AG04450 (cell line): ENCODE data around the gene PIGU. TPM values are rescaled to one million over a fixed set of nuclear protein-coding genes. Genes with fewer than 3 reads are reported as not detected.
A peak's percentile ranks its signal among the peaks of the same experiment; 100 is the strongest.

Experiments
- CTCF ChIA-PET: fragments of 300-600, 350-600 bp; formaldehyde crosslinking; extraction: SDS; loops from one replicate; lab custom pipeline; 2022; ENCODE audit warnings: antibody characterized with exemption, inconsistent platforms; lab: Charles Lee
- POLR2A ChIA-PET: fragments of 350-600 bp; formaldehyde crosslinking; extraction: SDS; loops from one replicate; lab custom pipeline; 2021; ENCODE audit warnings: antibody characterized with exemption, inconsistent platforms; lab: Yijun Ruan, JAX
- DNase-seq: peaks from one replicate; pipeline ENCODE4 v3.0.0-alpha.2; 2011; ENCODE audit warnings: low read depth, low spot score
- H3K27ac ChIP-seq: one replicate; pipeline ENCODE4 v1.5.1; 2012; ENCODE audit warnings: low read depth, low read length, control low read depth
- H3K27me3 ChIP-seq: one replicate; pipeline ENCODE4 v1.6.0; 2012; ENCODE audit warnings: low read length; ENCODE audit not compliant: control insufficient read depth, insufficient read depth
- H3K4me3 ChIP-seq: 2 replicates; pipeline ENCODE4 v1.5.1; 2011; ENCODE audit warnings: mild to moderate bottlenecking, low read depth, low read length, control low read depth
- H3K9me3 ChIP-seq: 2 replicates; pipeline ENCODE4 v1.5.1; 2012; ENCODE audit warnings: low read length; ENCODE audit not compliant: control insufficient read depth, insufficient read depth
- polyA plus RNA-seq: library from polyadenylated mRNA; depleted of rRNA; stranded (reverse); fragments of >200 nt; gene quantifications from 2 replicates; pipeline ENCODE4 v1.2.3, GENCODE V29; 2011
- TF ChIP-seq, protein P1 (sequence below): IDR thresholded peaks from 2 replicates; pipeline ENCODE4 v1.5.1; 2011; ENCODE audit warnings: low read depth, low read length, control low read depth, inconsistent platforms

Gene PIGU
- polyA plus RNA-seq, 1 experiment: 54.8 TPM

DNA sequence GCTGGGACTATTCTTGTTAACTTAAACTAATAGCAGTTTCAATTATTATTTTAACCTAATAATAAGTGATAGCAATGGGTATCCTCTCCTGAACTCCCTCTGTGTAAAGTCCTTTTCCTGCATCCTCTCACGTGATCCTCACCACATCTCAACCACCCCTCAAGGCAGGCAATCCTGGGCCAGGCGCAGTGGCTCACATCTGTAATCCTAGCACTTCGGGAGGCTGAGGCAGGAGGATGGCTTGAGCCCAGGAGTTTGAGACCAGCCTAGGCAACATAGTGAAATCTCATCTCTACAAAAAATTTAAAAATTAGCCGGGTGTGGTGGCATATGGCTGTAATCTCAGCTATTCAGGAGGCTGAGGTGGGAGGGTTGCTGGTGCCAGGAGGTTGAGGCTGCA, 94.7 kb downstream of the PIGU start:
- Histone ChIP-seq H3K9me3 (no peaks in the 10 kb centered on the region), H3K4me3 (no peak overlapping the region), H3K27ac (no peak overlapping the region), H3K27me3 (no peaks in the 10 kb centered on the region)
- TF ChIP-seq, protein P1, sequence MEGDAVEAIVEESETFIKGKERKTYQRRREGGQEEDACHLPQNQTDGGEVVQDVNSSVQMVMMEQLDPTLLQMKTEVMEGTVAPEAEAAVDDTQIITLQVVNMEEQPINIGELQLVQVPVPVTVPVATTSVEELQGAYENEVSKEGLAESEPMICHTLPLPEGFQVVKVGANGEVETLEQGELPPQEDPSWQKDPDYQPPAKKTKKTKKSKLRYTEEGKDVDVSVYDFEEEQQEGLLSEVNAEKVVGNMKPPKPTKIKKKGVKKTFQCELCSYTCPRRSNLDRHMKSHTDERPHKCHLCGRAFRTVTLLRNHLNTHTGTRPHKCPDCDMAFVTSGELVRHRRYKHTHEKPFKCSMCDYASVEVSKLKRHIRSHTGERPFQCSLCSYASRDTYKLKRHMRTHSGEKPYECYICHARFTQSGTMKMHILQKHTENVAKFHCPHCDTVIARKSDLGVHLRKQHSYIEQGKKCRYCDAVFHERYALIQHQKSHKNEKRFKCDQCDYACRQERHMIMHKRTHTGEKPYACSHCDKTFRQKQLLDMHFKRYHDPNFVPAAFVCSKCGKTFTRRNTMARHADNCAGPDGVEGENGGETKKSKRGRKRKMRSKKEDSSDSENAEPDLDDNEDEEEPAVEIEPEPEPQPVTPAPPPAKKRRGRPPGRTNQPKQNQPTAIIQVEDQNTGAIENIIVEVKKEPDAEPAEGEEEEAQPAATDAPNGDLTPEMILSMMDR: no peak
- CTCF ChIA-PET: interaction anchor here (2.2 to 4.3 kb wide), 2 partner anchors 125 to 187 kb away, joined by 12 to 19 read pairs; no protein-coding TSS in a partner anchor
- no peak for DNase-seq
- POLR2A ChIA-PET: no interaction called here

DNA sequence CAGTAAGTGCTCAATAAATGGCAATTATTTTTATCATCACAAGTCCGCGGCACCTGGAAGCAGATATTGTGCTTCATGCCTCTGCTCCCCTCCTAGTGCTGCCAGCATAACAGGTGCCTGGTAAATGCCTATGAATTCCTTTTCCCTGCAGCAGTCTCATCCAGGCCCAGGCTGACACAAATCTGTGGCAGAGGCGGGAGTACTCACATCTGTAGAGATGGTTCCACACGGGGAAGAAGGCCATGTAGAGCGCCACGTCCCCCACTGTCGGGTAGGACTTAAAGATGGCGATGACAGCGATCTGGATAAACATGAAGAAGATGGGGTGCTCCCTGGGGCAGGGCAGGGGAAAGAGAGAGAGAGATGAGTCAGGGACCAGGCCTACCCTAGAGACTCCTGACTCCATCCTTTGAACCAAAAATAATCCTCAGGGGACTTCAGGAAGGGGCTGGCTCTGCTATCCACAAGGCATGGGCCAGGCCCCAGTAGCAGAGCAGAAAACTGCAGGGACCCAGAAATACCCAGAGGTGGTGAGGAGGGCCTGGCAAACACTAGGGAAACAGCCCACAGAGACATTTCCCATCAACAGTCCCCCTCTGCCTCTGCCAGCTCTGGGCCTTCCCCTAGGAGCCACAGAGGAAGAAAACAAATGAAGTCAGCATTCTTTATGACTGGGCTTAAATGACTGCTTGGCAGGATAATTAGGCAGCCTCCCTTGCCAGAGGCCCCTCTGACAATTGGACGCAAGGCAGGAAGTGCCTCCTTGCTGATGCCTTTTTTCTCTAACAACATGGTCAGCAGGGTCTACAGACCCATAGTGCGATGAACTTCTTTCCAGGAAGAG, 95.3 kb downstream of the PIGU start:
- TF ChIP-seq, protein P1: no peak
- POLR2A ChIA-PET: no interaction called here
- no peak for DNase-seq
- CTCF ChIA-PET: interaction anchor here (1.4 to 4.3 kb wide), 3 partner anchors 126 to 188 kb away, joined by 3 to 19 read pairs (median 12); no protein-coding TSS in a partner anchor
- Histone ChIP-seq H3K9me3 (no peaks in the 10 kb centered on the region), H3K27me3 (no peaks in the 10 kb centered on the region), H3K4me3 (no peak overlapping the region), H3K27ac (peak overlapping the region; percentile 57)

DNA sequence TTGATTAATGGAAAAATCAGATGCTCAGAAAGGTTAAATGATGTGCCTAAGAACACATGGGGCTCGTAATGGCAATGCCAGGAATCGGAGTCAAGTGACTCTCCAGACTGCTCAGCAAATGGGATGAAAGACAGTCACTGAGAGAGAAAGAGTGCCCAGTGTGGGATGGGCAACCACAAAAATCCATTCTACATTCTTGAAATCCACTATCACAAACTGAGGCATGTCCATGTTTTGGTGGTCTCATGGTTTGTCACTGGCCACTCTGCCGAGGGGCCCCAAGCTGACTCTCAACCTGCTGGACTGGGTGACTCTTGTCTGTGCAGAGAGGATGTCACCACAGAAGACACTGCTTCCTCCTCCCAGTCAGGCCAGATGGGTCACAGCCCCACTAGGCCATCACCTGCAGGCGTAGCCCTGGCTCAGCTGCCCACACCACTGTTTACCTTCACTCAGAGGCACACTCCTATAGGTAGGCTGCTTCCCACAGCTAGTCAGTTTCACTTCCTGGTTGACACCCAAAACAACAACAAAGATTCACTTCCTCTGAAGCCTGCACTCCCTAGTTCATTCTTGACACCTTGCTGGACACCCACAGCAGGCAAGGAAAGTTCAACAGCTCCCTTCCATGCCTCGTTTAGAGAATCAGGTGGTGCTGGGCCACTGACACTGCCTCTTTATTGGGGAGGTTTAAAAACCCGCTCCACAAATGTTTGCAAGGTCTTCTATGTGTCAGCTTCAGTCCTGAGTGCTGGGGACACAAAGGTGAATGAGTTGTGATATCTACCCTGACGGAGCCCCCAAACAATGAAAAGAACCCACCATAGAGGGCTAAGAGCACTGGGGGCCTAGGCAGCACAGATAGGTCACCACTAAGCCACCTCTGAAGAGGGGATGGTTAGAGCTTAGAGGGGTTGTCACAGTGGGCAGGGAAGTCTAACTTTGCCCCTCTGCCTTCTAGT, 96.6 kb downstream of the PIGU start:
- Histone ChIP-seq H3K27ac (no peak overlapping the region), H3K27me3 (no peaks in the 10 kb centered on the region), H3K4me3 (no peak overlapping the region), H3K9me3 (no peaks in the 10 kb centered on the region)
- ChIA-PET POLR2A (no interaction called here), CTCF (interaction anchor here (0.5 to 4.3 kb wide), 8 partner anchors 11 to 384 kb away, joined by 3 to 60 read pairs (median 8); partner anchors contain the start of gene TP53INP2)
- TF ChIP-seq, protein P1: no peak
- no peak for DNase-seq

DNA sequence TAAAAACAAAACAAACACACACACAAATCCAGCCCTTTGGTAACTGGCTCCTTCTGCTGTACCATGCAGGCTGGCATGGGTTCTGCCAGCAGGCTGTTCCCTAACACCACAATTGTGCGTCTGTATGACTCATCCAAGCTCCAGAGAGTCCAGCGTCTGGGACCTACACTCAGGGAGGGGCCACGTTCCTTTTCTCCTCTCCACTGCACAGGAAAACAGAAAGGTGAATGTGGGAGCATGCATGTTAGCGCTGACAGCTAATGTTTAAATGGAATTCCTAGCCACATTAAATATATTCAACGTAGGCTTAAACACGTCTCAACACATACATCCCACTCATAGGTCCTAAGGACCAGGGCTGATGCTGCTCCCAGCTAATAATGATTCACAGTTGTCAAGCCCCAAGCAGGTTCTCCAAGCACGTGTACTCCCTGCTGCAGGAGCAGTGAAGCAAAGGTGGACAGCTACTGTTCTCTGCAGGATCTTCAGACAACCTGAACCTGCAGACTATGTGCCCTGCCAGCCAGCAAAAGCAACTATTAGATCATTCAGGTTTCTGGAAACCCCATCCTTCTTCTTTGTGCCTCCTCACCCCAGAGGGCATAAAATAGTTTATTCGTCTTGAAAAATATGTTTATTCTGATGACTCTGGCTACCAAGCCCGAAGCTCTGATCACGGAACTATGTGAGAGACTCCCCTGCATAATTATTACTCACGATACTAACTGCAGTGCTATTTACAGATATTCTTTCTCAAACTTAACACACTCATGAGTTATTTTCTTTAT, 97.5 kb downstream of the PIGU start:
- Histone ChIP-seq H3K4me3 (no peak overlapping the region), H3K27me3 (no peaks in the 10 kb centered on the region), H3K9me3 (no peaks in the 10 kb centered on the region), H3K27ac (no peak overlapping the region)
- CTCF ChIA-PET: interaction anchor here (0.5 to 3.6 kb wide), 8 partner anchors 10 to 383 kb away, joined by 3 to 60 read pairs (median 4); partner anchors contain the start of gene TP53INP2
- TF ChIP-seq, protein P1: peak; percentile 69
- POLR2A ChIA-PET: interaction anchor here (0.7 kb wide), 1 partner anchor 312 kb away, joined by 4 read pairs; no protein-coding TSS in a partner anchor
- no peak for DNase-seq
